ENCODE results near the gene KDM7A.

KDM7A gene

GRCh38 chr7:140053812-140054539 lies 122.8 kb downstream of the KDM7A start:
- DNase-seq: no peak

- DNase-seq: no peak
These were observed 125.0 kb downstream of the KDM7A start for GRCh38 chr7:140051820-140052219.

GRCh38 chr7:140050100-140050499 lies 126.7 kb downstream of the KDM7A start:
- no peak for DNase-seq

GRCh38 chr7:140049339-140050024 lies 127.3 kb downstream of the KDM7A start:
- DNase-seq: peak; percentile 40

GRCh38 chr7:140048989-140049338 lies 127.8 kb downstream of the KDM7A start:
- no peak for DNase-seq

GRCh38 chr7:140048138-140048537 lies 128.6 kb downstream of the KDM7A start:
- DNase-seq: no peak

- no peak for DNase-seq
These were observed 129.6 kb downstream of the KDM7A start for GRCh38 chr7:140047197-140047596.

GRCh38 chr7:140045697-140046096 lies 131.1 kb downstream of the KDM7A start:
- DNase-seq: no peak

- DNase-seq: no peak
These were observed 132.5 kb downstream of the KDM7A start for GRCh38 chr7:140044251-140044650.

- DNase-seq: no peak
These were observed 134.5 kb downstream of the KDM7A start for GRCh38 chr7:140042386-140042670.

GRCh38 chr7:140041659-140042385 lies 135.0 kb downstream of the KDM7A start:
- DNase-seq: peak; percentile 72

GRCh38 chr7:140039896-140040295 lies 136.9 kb downstream of the KDM7A start:
- DNase-seq: no peak

- DNase-seq: peak; percentile 24
These were observed 137.7 kb downstream of the KDM7A start for GRCh38 chr7:140039066-140039465.

- peak; percentile 52 for DNase-seq
These were observed 140.4 kb downstream of the KDM7A start for GRCh38 chr7:140036224-140036962.

- DNase-seq: peak; percentile 86
These were observed 141.2 kb downstream of the KDM7A start for GRCh38 chr7:140035400-140036223.

Data from fibroblast of skin of right biceps (primary cell).